Activated T-cell treated with anti-CD3 and anti-CD28 coated beads, Interleukin-2, amount 50 U/mL, for 4 hours (primary cell): Measurements from ENCODE around the gene RECQL. TPM values are rescaled to one million over a fixed set of nuclear protein-coding genes. Genes with fewer than 3 reads are reported as not detected.
A peak's percentile ranks its signal among the peaks of the same experiment; 100 is the strongest.

Experiments used
- ATAC-seq, 2 donors: fragments of 200-7000 bp; cut with Tn5 transposase; one replicate each; pipeline ENCODE4 v1.10.0; 2021
- DNase-seq: peaks from one replicate; pipeline ENCODE4 v3.0.0-alpha.2; 2020
- H3K27me3 Mint-ChIP-seq: one replicate; pipeline ENCODE4 v1.8.0; 2021; ENCODE audit warnings: low read depth, mixed read lengths
- H3K36me3 Mint-ChIP-seq: one replicate; pipeline ENCODE4 v1.8.0; 2022; ENCODE audit warnings: mixed read lengths; ENCODE audit not compliant: insufficient read depth
- H3K4me1 Mint-ChIP-seq: one replicate; pipeline ENCODE4 v1.8.0; 2021; ENCODE audit warnings: low read depth, mixed read lengths
- H3K4me3 Mint-ChIP-seq: one replicate; pipeline ENCODE4 v1.8.0; 2021; ENCODE audit warnings: mild to moderate bottlenecking, moderate library complexity, mixed read lengths
- H3K9me3 Mint-ChIP-seq: one replicate; pipeline ENCODE4 v1.8.0; 2021; ENCODE audit warnings: mixed read lengths
- total RNA-seq, 3 donors: library from RNA; stranded (reverse); gene quantifications; one replicate each; pipeline ENCODE4 v1.2.1, GENCODE V29; 2021

Gene RECQL
- total RNA-seq, 3 donors from 2014 or later = 37.0 to 57.4 (median 45.7) TPM

DNA sequence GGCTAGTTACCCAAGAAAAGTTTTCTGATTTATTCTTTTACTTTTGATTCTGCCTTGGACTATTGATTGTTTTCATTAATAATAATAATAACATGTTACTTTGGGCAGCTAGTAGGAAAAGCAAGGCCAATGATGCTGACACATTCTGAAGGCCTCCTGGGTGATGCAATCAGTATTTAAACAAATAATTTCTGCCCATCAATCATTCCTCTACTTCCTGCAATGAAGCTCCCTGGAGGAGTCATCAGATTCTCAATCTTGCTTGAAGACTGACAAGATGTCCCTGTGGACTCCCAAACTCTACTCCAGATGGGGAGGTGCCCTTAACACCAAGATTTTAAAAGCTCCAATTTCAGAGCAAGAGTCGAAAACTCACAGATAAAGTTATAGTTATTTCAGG lies 24.6 kb upstream of the RECQL start, which contains the start of gene SPX:
TSS of gene SPX (plus strand) at position 244 of the 400 bp plus-strand sequence. CDS start 177 bp downstream, outside the sequence.
- no peaks in the 10 kb centered on the region for H3K36me3 Mint-ChIP-seq
- H3K9me3 Mint-ChIP-seq = peaks cover 11% of the 10 kb centered on the region
- peaks cover 11% of the 10 kb centered on the region for H3K4me1 Mint-ChIP-seq
- ATAC-seq = no peak
- H3K27me3 Mint-ChIP-seq = peaks cover 29% of the 10 kb centered on the region
- DNase-seq = no peak
- peak within 1 kb of the TSS; percentile 75 for H3K4me3 Mint-ChIP-seq

DNA sequence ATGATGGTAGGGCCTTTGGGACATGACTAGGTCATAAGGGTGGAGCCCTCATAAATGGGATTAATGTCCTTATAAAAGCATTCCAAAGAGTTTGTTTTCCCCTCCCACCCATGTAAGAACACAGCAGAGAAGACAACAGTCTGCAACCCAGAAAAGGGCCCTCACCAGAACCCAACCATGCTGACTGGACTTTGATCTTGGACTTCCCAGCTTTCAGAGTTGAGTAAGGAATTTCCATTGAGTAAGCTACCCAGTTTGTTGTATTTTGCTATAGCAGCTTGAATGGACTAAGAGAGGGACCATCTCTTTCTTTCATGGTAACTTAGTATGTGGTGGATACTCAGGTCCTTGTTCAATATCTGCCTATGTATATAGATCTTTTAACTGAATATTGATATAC lies 21.7 kb upstream of the RECQL start:
- peaks cover 6% of the 10 kb centered on the region for H3K27me3 Mint-ChIP-seq
- peaks cover 6% of the 10 kb centered on the region for H3K4me1 Mint-ChIP-seq
- peaks cover 5% of the 10 kb centered on the region for H3K36me3 Mint-ChIP-seq
- no peak overlapping the region for H3K4me3 Mint-ChIP-seq
- ATAC-seq = no peak
- no peak for DNase-seq
- H3K9me3 Mint-ChIP-seq = peaks cover 11% of the 10 kb centered on the region

DNA sequence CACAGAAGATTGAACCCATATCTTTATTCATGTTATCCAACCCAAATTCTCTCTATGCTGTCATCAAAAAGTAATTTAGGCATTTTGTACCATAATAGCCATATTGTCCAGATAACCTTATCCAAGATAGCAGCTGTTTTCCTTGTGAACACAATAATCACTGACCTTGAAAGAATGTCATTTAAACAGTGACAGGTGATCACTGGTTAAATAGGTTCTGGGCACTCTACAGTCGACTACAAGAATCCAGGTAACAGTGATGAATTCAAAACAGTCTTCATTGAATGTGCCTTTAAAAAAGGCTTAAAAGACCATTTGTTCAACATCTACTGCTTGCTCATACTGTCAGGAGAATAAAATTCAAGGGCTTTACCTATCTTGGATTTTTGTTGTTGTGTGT lies 20.1 kb upstream of the RECQL start:
- no peak for ATAC-seq
- Mint-ChIP-seq H3K36me3 (peaks cover 9% of the 10 kb centered on the region), H3K4me3 (no peak overlapping the region), H3K9me3 (peaks cover 11% of the 10 kb centered on the region), H3K4me1 (no peaks in the 10 kb centered on the region), H3K27me3 (no peaks in the 10 kb centered on the region)
- DNase-seq = no peak

DNA sequence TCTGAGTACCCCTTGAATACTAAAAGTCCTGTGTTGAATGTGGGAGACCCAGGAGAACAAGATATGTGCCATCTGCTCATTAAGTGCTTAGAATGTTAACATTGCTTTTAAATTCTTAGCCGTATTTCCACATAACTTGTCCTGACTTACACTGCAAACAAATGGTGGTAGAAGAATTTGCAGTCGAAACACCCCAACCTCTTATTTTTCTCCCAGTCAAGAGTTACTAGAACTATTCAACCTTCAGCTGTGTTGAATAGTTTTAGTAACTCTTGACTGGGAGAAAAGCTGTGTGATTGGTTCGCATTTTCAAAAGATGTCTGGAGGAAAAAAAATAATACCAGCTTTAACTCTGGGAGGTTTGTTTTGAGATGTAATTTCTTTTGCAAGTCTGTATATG lies 17.0 kb upstream of the RECQL start:
- DNase-seq = no peak
- H3K4me1 Mint-ChIP-seq = no peaks in the 10 kb centered on the region
- H3K9me3 Mint-ChIP-seq = no peaks in the 10 kb centered on the region
- no peak overlapping the region for H3K4me3 Mint-ChIP-seq
- no peak for ATAC-seq
- H3K27me3 Mint-ChIP-seq = no peaks in the 10 kb centered on the region
- H3K36me3 Mint-ChIP-seq = peaks cover 23% of the 10 kb centered on the region

DNA sequence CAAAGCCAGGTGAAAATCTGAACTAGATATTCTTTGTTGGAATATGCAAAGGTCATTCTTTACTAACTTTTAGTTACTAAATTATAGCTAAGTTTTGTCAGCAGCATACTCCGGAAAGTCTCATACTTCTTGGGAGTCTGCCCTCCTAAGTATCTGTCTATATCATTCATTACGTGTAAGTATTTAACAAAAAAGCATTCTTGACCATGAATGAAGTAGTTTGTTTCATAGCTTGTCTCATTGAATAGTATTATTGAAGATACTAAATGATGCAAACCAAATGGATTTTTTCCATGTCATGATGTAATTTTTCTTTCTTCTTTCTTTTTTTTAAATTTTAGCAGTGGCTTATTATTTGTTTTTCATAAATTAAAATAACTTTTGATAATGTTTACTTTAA lies 14.8 kb upstream of the RECQL start:
- DNase-seq = no peak
- no peaks in the 10 kb centered on the region for H3K9me3 Mint-ChIP-seq
- no peak overlapping the region for H3K4me3 Mint-ChIP-seq
- no peak for ATAC-seq
- peaks cover 30% of the 10 kb centered on the region for H3K36me3 Mint-ChIP-seq
- no peaks in the 10 kb centered on the region for H3K27me3 Mint-ChIP-seq
- no peaks in the 10 kb centered on the region for H3K4me1 Mint-ChIP-seq

DNA sequence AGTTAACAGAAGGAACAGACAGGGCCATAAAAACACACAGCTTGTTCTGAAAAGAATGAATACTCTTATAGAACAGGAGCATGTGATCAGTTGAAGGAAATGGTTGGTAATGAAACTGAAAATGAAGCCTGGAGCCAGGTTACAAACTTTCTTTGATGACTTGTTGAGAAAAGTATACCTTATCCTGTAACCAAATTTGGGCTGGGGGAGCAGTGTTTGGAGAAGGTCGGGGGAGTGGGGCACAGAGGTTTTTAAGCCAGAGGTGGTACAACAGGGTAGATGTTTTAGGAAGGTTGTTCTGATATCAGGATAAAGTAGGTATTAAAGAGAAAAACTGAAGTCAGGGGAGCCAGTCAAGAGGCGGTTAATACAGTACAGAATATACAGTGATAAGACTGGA lies 8.3 kb upstream of the RECQL start:
- ATAC-seq (peak; percentile 76 to 83), DNase-seq (no peak)
- Mint-ChIP-seq H3K4me1 (peaks cover 34% of the 10 kb centered on the region), H3K27me3 (no peaks in the 10 kb centered on the region), H3K36me3 (peaks cover 42% of the 10 kb centered on the region), H3K4me3 (peak overlapping the region; percentile 50), H3K9me3 (no peaks in the 10 kb centered on the region)

DNA sequence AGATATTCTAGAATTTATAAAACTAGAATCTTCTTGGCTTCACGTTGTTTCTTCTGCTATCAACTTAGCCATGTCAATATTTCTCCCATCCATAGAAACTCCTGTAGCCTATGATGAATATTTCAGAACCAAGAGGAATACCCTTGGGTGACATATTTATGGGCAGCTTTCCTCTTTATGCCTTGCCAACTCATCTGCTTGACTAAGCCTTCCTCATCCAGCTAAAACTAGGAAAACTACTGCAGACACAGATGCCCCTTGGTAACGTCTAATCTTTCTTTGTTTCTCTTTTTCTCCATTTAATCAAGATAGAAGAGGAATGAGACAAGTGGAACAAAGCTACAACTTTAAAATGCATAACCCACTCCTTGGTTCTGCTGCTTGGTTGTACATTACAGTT lies 6.4 kb upstream of the RECQL start:
- H3K4me1 Mint-ChIP-seq = peaks cover 53% of the 10 kb centered on the region
- no peaks in the 10 kb centered on the region for H3K27me3 Mint-ChIP-seq
- ATAC-seq (no peak), DNase-seq (no peak)
- no peaks in the 10 kb centered on the region for H3K9me3 Mint-ChIP-seq
- peaks cover 33% of the 10 kb centered on the region for H3K36me3 Mint-ChIP-seq
- H3K4me3 Mint-ChIP-seq = no peak overlapping the region

DNA sequence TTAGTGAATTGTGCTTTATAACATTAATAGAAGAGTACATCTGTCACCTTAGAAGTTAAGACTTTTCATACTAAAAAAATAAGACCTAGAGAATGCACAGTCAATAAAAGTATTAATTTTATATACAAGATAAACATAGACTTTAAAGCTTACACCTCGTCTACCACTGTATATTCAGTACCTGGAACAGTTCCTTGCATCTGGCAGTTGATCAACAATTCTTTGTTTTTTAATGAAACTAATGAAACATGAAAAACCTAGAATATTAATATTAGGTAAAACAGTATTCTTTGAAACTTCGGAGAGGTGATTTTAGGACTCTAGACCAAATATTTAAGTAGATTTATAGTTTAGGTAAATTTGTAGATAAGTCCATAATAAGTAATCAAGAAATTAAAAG lies 4.5 kb upstream of the RECQL start:
- peaks cover 26% of the 10 kb centered on the region for H3K36me3 Mint-ChIP-seq
- no peak overlapping the region for H3K4me3 Mint-ChIP-seq
- no peaks in the 10 kb centered on the region for H3K9me3 Mint-ChIP-seq
- ATAC-seq (no peak), DNase-seq (no peak)
- H3K27me3 Mint-ChIP-seq = no peaks in the 10 kb centered on the region
- H3K4me1 Mint-ChIP-seq = peaks cover 59% of the 10 kb centered on the region

DNA sequence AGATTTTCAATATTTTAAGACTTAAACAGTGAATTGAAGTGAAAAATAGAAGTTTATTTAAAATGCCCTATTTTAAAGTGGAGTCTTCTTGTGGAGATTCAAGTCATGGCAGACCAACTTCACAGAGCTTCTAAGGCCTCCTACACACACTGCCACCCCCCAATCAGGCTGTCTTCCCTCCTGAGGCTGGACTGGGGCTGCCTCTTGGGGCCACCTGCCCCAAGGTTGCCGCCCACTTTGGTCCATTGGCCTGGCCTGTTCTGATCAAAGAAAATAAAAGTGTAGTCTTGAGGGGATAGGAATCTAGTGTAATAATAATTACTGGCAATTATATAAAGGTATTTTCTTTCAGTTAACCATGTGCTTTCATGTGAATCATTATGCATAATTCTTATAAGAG lies 1.4 kb upstream of the RECQL start:
- Mint-ChIP-seq H3K9me3 (no peaks in the 10 kb centered on the region), H3K4me1 (peaks cover 53% of the 10 kb centered on the region)
- ATAC-seq = no peak

DNA sequence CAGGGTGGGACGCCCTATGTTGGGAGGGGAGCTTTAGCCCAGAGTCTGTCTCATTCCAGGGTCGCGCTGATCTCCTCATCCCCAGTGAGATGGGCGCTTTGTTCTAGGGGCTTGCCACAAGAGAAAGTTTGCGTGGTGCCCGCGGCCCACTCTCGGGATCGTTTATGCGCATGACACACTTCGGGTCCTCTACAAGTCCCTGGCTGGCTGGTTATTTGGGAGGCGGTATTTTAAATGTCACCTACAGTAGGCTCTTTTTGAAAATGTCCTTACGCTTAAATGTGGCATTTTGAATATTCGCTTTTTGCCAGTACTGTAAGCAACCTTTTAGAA lies 695 bp upstream of the RECQL start:
- no peaks in the 10 kb centered on the region for H3K27me3 Mint-ChIP-seq
- peaks cover 56% of the 10 kb centered on the region for H3K4me1 Mint-ChIP-seq
- peak; percentile 43 to 45 for ATAC-seq
- peak; percentile 24 for DNase-seq
- peaks cover 18% of the 10 kb centered on the region for H3K36me3 Mint-ChIP-seq
- H3K9me3 Mint-ChIP-seq = no peaks in the 10 kb centered on the region
- no peak overlapping the region for H3K4me3 Mint-ChIP-seq

More for the DNA sequence above, 1.4 kb upstream of the RECQL start:
- Mint-ChIP-seq H3K27me3 (no peaks in the 10 kb centered on the region), H3K4me3 (no peak overlapping the region), H3K36me3 (peaks cover 15% of the 10 kb centered on the region)
- no peak for DNase-seq

DNA sequence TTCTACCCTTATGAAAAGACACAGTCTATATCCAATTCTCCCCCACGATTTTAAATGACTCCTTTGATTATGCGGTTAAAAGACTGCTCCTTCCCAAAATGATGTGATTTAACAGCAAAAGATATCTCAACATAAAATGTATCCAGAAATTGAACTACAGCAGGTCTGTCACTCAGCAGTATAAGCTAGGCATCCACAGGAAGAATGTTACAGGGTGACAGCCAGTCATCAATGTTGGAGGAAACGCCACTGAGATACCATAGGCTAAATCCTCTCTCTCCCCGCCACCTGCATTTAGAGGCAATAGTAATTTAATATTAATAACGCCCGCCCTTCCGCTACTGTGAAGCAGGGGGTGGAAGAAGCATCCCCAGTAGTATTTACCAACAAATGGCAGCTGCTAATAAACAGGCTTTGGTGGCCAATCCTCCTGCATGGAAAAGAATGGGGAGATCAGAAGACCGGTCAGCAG lies 613 bp downstream of the RECQL start:
- H3K9me3 Mint-ChIP-seq = no peaks in the 10 kb centered on the region
- no peak overlapping the region for H3K4me3 Mint-ChIP-seq
- peaks cover 53% of the 10 kb centered on the region for H3K4me1 Mint-ChIP-seq
- no peak for DNase-seq
- H3K27me3 Mint-ChIP-seq = no peaks in the 10 kb centered on the region
- H3K36me3 Mint-ChIP-seq = peaks cover 24% of the 10 kb centered on the region
- ATAC-seq = no peak

DNA sequence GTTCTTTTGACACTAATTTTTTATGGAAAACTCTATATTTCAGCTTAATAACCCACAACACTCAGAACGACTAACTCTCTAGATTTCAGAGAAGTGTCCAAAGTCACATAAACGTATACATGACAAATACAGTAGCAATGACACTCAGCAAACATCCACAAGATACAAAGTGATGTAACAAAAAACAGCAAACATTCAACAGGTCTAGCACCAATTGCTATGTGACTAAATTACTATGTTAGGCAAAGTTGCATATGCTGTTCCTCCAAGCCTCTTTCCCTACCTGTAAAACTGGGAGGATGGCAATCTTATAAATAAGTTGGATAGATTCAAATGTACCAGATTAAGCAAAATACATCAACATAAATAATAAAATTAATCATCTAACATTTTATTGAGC lies 1.7 kb downstream of the RECQL start:
- Mint-ChIP-seq H3K36me3 (peaks cover 31% of the 10 kb centered on the region), H3K27me3 (no peaks in the 10 kb centered on the region), H3K9me3 (no peaks in the 10 kb centered on the region), H3K4me3 (no peak overlapping the region), H3K4me1 (peaks cover 42% of the 10 kb centered on the region)
- no peak for ATAC-seq
- DNase-seq = no peak

DNA sequence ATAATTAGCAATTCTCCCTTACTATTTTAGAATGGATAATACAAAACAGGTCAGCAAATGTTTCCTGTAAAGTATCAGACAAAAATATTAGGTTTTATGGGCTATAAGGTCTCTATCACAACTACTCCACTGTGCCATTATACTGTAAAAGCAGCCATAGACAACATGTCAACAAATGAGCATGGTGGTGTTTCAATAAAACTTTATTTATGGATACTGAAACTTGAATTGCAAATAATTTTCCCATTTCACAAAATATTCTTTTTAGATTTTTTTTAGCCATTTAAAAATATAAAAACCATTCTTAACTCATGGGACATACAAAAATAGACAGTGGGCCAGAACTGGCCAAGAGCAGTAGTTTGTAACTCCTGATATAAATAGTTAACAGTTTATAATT lies 15.4 kb downstream of the RECQL start:
- H3K36me3 Mint-ChIP-seq = peaks cover 30% of the 10 kb centered on the region
- DNase-seq (no peak), ATAC-seq (no peak)
- no peaks in the 10 kb centered on the region for H3K27me3 Mint-ChIP-seq
- H3K9me3 Mint-ChIP-seq = no peaks in the 10 kb centered on the region
- H3K4me1 Mint-ChIP-seq = peaks cover 6% of the 10 kb centered on the region
- no peak overlapping the region for H3K4me3 Mint-ChIP-seq

DNA sequence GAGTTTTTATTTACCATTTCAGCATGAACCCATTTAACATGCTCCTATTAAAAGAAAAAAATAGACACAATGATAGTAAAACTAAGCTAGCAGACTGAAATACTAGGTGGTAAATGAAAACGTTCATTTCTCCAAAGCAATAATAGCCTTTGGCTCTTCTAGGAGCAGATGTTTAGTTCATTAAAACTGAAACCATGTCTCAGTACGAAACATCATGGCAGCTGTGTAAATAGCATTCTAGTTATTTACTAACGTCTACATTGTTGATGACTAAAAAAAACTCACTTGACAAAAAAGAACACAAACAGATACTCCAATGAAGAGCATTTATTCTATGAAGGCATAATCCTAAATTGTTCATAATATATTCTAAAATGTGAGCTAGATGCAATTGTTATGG lies 17.9 kb downstream of the RECQL start:
- H3K27me3 Mint-ChIP-seq = no peaks in the 10 kb centered on the region
- H3K4me3 Mint-ChIP-seq = no peak overlapping the region
- no peak for ATAC-seq
- peaks cover 14% of the 10 kb centered on the region for H3K36me3 Mint-ChIP-seq
- no peaks in the 10 kb centered on the region for H3K9me3 Mint-ChIP-seq
- peaks cover 5% of the 10 kb centered on the region for H3K4me1 Mint-ChIP-seq
- DNase-seq = no peak

DNA sequence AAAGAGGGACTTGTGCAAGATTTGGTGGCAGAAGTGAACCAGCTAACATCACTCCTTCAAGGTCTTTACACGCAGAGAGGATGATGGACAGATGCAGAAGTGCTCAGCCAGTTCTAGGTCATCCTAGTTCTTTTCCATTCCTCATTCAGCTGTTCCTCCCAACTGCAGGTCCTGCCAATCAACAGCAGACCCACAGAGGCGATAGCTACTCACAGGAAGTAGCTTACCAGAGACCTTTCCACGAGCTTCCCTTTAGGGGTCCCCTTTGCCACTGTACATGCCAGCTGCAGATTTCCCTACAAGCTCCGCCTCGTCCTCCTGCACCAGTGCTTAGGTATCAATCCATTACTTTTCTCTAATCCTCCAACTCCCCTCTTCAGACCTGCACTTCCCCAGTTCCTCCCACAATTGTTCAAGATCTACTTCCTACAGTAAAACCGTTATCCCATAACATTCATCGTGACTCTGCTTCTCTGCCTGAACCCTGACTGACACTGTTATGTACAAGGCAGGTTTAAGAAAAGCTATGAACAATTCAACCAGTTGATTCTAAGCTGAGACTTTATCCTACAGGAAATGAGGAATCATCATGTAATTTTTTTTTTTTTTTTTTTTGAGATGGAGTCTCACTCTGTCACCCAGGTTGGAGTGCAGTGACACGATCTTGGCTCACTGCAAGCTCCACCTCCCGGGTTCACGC lies 22.5 kb downstream of the RECQL start:
- DNase-seq = no peak
- no peak for ATAC-seq
- H3K4me3 Mint-ChIP-seq = no peak overlapping the region
- no peaks in the 10 kb centered on the region for H3K27me3 Mint-ChIP-seq
- H3K9me3 Mint-ChIP-seq = no peaks in the 10 kb centered on the region
- H3K36me3 Mint-ChIP-seq = peaks cover 18% of the 10 kb centered on the region
- H3K4me1 Mint-ChIP-seq = peaks cover 10% of the 10 kb centered on the region
